Heart left ventricle (tissue), 13 donors: ENCODE measurements around the gene HHIPL1.

Experiments used
- POLR2A ChIP-seq, 2 donors: fragments of 450-650 bp; IDR thresholded peaks; one replicate each; pipeline ENCODE4 v1.6.1; 2017; ENCODE audit warnings: antibody characterized with exemption in 2 of 2, mild to moderate bottlenecking in 2 of 2, moderate library complexity in 2 of 2
- TF ChIP-seq, protein P1 (sequence below), 12 donors: fragments of 200-600 bp; sonication (generic) in 4 of 12; IDR thresholded peaks; one replicate each; pipeline versions ENCODE4 v1.5.0 to v1.8.0; 2018 to 2022; ENCODE audit warnings: antibody characterized with exemption in 12 of 12, mild to moderate bottlenecking in 5 of 12
- donor health status: ischemic (EF 13 %, LVEDD 7.1; RV severe dilation, severe dysfunction).
- donor health status: DM: no; HTN: yes; CAD: no.
- donor health status: DM: no; HTN: no; CAD: no.
- donor health status: ischemic (EF 25% LVEDD 6.9; RV normal size, moderate dysfunction).
- donor health status: ischemic (EF 25% LVEDD 5.7; RV mildly dilated, moderate dysfunction).
- donor health status: ischemic (EF 35%, LVEDD 5.7; RV mildly dilated, moderate dysfunction).
- donor health status: nonischemic (EF 11% LVEDD 7.7; RV severe dilation, severe dysfunction).
- donor health status: DM: yes; HTN: yes; CAD: no.
- donor health status: PGD.
- donor health status: ischemic (EF 29% LVEDD 5.4; RV normal size, mild dysfunction).
- donor health status: nonischemic (EF 23%, LVEDD 6.1; RV moderate dilation, normal function).

GRCh38 chr14:99674776-99675381 is 29.9 kb downstream of the HHIPL1 start:
- TF ChIP-seq, protein P1, sequence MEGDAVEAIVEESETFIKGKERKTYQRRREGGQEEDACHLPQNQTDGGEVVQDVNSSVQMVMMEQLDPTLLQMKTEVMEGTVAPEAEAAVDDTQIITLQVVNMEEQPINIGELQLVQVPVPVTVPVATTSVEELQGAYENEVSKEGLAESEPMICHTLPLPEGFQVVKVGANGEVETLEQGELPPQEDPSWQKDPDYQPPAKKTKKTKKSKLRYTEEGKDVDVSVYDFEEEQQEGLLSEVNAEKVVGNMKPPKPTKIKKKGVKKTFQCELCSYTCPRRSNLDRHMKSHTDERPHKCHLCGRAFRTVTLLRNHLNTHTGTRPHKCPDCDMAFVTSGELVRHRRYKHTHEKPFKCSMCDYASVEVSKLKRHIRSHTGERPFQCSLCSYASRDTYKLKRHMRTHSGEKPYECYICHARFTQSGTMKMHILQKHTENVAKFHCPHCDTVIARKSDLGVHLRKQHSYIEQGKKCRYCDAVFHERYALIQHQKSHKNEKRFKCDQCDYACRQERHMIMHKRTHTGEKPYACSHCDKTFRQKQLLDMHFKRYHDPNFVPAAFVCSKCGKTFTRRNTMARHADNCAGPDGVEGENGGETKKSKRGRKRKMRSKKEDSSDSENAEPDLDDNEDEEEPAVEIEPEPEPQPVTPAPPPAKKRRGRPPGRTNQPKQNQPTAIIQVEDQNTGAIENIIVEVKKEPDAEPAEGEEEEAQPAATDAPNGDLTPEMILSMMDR (IDR thresholded peaks at IDR 0.05): no peak
- TF ChIP-seq POLR2A (IDR thresholded peaks at IDR 0.05): no peak
